Amniotic stem cell (primary cell): ENCODE measurements around the gene SGPP2.

Experiments
- DNase-seq: peaks from one replicate; lab custom pipeline; 2025; lab: John Stamatoyannopoulos, UW

SGPP2 gene

DNA sequence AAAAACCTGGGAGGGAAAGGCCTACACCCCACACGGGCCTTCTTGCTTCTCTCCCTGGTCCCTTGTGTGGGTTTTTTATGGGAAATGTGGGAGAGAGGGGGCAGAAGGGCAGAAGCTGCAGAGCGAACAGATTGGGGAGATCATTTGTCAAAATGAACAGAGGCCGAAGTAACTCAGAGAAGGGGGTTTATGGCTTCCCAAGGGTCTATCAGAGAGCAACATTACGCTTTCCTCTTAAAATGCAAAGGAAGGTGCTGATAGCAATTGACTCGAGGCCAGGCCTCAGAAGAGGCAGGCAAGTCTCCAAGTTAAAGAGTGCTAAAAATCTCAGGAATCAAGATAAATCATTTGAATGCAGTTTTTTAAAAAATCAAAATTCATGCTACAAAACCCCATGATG, 101.5 kb downstream of the SGPP2 start:
- no peak for DNase-seq

- DNase-seq: no peak
Observed at GRCh38 chr2:222526480-222527277, 102.3 kb downstream of the SGPP2 start.

DNA sequence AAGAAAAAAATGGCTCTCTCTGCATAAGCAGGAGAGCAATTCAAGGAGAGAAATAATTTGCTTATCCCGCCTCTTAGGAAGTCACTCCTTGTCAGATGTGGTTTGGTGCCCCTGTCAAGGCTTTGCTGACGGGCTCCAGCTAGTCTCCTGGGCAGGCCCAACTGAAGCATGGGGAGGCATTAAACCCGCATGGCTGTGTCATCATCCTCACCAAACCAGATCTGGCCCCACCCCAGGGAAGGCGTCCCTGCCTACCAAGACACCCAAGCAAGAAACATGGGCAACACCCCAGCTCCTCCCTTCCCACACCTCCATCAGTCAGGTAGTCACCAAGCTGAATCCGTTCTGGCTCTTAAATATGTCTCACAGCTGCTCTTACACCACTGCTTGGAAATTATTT, 108.0 kb downstream of the SGPP2 start:
- DNase-seq: no peak

GRCh38 chr2:222535477-222535876, 111.1 kb downstream of the SGPP2 start:
- DNase-seq: no peak

DNA sequence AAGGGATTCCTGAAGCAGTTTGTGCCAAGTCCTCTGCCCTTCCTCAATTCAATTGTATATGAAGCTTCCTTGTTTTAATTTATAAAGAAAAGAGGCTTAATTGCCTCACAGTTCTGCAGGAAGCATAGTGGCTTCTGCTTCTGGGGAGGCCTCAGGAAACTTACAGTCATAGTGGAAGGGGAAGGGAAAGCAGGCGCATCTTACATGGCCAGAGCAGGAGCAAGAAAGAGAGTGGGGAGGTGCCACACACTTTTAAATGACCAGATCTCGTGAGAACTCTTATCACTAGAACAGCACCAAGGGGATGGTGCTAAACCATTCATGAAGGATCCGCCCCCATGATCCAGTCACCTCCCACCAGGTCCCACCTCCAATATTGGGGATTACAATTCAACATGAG, 114.2 kb downstream of the SGPP2 start:
- no peak for DNase-seq

DNA sequence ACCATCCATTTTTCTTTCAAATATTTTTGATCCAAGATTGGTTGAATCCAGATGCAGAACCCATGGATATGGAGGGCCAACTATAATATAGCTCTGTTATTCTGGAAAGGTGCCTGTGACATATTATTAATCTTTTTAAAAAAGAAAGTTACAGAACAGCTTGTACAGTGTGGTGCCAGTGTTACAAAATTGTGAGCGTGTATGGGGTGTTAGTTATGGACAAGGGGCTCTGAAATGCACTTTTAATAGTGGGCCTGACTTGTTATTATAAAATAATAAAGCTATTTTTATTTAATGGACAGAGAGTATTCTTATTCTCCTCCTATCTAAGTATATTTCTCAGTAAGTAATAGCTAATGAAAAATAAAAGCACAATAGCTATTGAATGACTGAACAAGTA, 120.3 kb downstream of the SGPP2 start:
- no peak for DNase-seq

DNA sequence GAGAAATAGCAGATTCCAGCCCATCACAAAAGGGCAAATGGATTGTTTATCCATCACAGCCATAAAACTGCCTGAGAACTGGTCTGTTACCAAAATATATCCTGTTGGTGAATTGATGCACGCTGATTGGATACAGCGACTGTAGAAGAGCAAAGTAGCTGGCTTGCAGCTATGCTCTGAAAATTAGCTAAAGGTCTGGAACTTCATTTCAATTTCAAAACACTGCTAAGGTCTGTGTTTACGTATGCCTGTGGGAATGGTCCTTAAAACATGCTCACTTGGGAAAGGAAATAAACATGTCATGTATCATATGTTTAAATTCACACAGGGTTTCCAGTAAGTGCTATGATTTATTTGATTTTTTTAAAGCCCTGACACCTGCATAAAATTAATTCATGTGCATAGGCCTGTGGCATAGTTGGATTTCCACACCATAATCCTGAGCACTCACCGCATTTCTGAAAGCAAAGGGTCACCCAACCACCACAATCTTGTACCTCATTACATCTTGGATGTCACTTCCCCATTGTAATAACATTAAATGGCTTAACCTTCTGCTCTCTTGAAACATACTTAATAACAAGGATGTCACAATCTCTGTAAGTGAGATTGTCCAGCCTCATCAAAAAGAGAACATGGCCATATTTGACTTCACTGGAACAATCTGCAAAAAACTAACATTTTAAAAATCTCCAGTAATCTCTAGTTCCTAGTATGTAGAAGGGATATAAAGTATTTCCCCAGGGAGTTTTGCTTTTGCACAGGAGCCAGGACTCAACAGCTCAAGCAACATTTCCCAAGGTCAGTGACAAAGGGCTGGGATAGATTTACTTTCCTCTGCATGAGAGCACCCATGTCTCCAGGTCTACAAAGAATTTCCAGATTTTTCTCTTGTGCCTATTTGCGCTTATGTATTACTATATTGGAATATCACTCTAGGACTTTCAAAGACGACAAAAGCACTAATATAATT, 121.8 kb downstream of the SGPP2 start:
- no peak for DNase-seq

GRCh38 chr2:222547083-222547482, 122.7 kb downstream of the SGPP2 start:
- no peak for DNase-seq

DNA sequence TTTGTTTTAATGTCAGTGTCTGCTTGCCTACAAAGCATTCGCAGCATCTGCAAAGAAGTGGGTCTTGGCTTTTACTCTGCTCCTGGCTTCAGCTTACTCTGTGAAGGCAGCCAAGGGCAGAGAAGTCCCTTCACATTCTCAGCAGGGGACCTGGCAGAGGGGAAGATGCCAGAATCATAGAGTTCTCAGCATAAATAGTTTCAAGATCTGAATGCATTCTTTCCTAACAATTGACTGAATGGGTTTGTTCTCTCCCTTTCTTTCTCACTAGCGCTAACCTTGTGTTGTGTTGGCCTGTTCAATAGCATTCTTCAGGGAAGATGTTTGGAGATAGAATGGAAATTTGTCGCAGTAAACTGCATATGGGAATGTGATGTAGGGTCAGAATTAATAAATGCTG, 124.6 kb downstream of the SGPP2 start:
- DNase-seq: no peak

- DNase-seq: no peak
Observed at GRCh38 chr2:222554517-222554916, 130.2 kb downstream of the SGPP2 start.

DNA sequence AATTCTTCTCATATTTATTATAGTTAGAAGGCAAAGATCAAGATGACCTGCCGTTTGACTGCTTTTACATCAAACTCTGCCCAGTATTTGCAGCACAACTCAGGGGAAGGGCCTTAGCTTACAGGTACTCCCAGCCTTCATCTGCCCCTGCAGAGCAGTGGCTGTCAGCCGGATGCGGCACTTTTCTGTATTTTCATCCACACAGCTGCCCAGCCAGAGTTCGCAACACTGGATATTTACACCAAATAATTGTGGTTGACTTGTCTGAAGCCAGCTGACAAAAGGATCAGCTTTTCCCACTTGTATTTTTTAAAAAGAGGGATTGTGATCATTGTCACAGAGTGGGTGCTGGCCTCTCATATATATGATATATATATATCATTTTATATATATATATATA, 136.8 kb downstream of the SGPP2 start:
- DNase-seq: no peak

- no peak for DNase-seq
Observed at GRCh38 chr2:222561817-222562645, 137.7 kb downstream of the SGPP2 start.

- DNase-seq: no peak
Observed at GRCh38 chr2:222563106-222563718, 138.9 kb downstream of the SGPP2 start.

DNA sequence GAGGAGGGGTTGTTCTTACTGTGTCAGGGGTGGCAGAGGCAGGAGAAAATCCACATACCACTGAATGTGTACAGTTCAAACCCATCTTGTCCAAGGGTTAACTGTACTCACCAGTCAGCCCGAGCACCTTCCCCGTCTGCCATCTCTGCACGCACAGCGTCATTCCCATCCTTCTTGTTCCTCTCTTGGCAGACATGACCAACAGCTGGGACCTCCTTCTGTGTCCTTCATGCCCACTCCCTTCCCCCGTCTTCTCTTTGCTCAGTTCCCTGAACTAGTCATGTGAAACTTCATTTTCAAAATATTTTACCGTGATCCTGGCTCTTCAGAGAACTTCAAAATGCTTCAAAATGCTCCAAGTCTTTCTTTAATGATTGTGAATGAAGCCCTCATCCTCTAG, 139.6 kb downstream of the SGPP2 start:
- DNase-seq: no peak

- DNase-seq: no peak
Observed at GRCh38 chr2:222566229-222566628, 141.9 kb downstream of the SGPP2 start.

GRCh38 chr2:222568865-222569264, 144.5 kb downstream of the SGPP2 start:
- DNase-seq: no peak

DNA sequence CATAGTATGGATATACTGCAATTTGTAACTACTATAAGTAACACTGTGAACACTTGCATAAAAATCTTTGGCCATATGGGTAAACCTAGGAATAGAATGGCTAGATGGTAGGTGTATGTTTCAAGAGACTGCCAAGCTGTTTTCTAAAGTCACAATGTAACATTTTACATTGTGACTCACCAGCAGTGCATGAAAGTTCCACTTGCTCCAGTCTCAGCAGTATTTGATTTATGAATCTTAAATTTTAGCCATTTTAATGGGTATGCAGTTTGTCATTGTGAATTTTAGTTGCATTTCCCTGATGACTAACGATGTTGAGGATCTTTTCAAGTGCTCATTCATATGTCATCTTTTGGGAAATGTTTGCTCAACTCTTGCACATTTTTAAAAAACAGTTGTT, 145.5 kb downstream of the SGPP2 start:
- DNase-seq: no peak

GRCh38 chr2:222572264-222572721, 147.9 kb downstream of the SGPP2 start:
- DNase-seq: no peak

DNA sequence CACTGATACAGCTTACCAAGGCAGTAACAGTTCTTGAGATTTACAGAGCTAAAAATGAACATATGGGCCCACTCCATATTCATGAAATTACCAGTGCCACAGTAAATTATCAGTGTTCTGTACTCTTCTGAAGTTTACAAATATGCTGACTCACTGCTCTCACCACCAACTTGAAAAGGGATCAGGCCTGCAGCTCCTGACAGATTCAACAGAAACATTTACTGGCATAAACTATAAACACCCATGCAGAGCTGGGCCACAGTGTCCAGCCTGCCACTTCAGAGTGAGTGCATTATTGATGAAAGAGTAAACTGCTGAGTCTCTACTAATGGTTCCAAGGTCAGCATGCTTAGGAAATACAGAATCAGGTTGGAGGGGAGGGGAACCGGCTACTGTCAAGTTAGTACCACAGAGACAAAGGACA, 148.4 kb downstream of the SGPP2 start:
- DNase-seq: no peak

- DNase-seq: no peak
Observed at GRCh38 chr2:222575618-222576017, 151.3 kb downstream of the SGPP2 start.
